ENCODE results near the gene CIDEB.

GRCh38 chr14:24323341-24323740 is 15.6 kb upstream of the CIDEB start:
- no peak for TF ChIP-seq CTCF (conservative IDR thresholded peaks at IDR 0.05 in 1 of 2, IDR thresholded peaks at IDR 0.05 in 1 of 2; ENCODE audit: extremely low read depth in 1 of 2, insufficient read depth in 1 of 2, low read depth in 1 of 2, low read length in 2 of 2)
- TF ChIP-seq EZH2 (IDR thresholded peaks at IDR 0.05; ENCODE audit: borderline replicate concordance, low read length) = no peak

Measured in mammary epithelial cell (primary cell).